ENCODE data around the gene GPR55. TPM values are rescaled to one million over a fixed set of nuclear protein-coding genes. Genes with fewer than 3 reads are reported as not detected.
"Not testable (repeated sequence)": the region's sequence is repeated elsewhere in the genome, so short reads cannot be mapped to it uniquely, and the experiment has no call there.

The GPR55 gene, protein sequence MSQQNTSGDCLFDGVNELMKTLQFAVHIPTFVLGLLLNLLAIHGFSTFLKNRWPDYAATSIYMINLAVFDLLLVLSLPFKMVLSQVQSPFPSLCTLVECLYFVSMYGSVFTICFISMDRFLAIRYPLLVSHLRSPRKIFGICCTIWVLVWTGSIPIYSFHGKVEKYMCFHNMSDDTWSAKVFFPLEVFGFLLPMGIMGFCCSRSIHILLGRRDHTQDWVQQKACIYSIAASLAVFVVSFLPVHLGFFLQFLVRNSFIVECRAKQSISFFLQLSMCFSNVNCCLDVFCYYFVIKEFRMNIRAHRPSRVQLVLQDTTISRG
- polyA plus RNA-seq (ENCODE audit: insufficient read length in 10 of 10): under 1 TPM in 5 of 10 donors, not detected in 5; 0.07 to 0.37 (median 0.08) TPM
- long read RNA-seq, donor 1: 0 reads
- long read RNA-seq, donor 2: 0 reads
- long read RNA-seq, donor 3: 0 reads
- long read RNA-seq, donor 4: 0 reads
- long read RNA-seq, donor 5: 0 reads
- long read RNA-seq, donor 6: 0 reads
- long read RNA-seq, donor 7, partial matches to known transcripts: 312 of 312 reads
- long read RNA-seq, donor 7, other reads (novel, unspliced or antisense): 0 of 312 reads
- long read RNA-seq, donor 8: 0 reads
- long read RNA-seq, donor 9: 0 reads

- no peak for DNase-seq
Observed at GRCh38 chr2:230924470-230925341, at the start of gene GPR55. Gene GPR55, minus strand, starts transcription at chr2:230925242. Its CDS starts 14,280 bp downstream, at chr2:230910962.

GRCh38 chr2:230974096-230974913 lies 49.3 kb upstream of the GPR55 start:
- DNase-seq: peak in 1 of 3 donors; percentile 9

DNA sequence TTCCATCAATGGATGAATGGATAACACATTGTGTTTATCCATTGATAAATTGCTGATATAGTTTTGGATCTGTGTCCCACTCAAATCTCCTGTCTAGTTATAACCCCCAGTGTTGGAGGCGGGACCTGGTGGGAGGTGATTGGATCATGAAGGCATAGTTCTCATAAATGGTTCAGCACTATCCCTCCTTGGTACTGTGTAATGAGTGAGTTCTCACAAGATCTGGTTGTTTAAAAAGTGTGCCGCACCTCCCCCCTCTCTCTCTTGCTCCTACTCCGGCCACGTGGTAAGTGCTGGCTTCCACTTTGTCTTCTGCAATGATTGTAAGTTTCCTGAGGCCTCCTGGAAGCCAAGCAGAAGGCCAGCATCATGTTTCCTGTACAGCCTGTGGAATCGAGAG lies 47.0 kb upstream of the GPR55 start:
- DNase-seq: no peak

DNA sequence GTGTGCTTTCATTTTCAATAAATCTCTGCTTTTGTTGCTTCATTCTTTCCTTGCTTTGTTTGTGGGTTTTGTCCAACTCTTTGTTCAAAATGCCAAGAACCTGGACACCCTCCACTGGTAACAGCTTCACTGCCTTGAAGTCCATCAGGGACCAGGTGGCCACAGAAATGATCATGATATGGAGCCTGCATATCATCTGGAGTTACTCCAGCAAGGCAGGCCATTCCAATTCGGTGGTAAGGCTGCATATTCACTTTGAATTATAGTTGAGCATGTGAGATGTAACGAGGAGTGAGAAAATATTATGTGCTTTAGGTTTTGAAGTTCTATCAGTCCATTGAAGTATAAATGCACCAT lies 44.6 kb upstream of the GPR55 start:
- DNase-seq: no peak

- no peak for DNase-seq
Observed at GRCh38 chr2:230968921-230969658, 44.0 kb upstream of the GPR55 start.

- not testable (repeated sequence) for DNase-seq
Observed at GRCh38 chr2:230968314-230968713, 43.3 kb upstream of the GPR55 start.

DNA sequence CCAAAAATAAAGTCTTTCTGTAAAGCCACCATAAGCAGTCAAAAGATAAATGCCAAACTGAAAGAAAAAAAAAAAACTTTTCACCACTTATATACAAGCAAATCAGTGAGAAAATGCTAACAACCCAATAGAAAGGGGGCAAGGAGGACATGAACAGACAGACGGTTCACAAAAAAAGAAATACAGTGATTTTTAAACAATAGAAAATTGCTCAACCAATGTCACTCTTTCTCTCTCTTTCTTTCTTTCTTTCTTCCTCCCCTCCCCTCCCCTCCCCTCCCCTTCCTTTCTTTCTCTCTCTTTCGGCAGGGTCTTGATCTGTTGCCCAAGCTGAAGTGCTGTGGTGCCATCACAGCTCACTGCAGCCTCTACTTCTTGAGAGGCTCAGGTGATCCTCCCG lies 42.1 kb upstream of the GPR55 start:
- DNase-seq: no peak

GRCh38 chr2:230964136-230964730 lies 39.2 kb upstream of the GPR55 start:
- no peak for DNase-seq

DNA sequence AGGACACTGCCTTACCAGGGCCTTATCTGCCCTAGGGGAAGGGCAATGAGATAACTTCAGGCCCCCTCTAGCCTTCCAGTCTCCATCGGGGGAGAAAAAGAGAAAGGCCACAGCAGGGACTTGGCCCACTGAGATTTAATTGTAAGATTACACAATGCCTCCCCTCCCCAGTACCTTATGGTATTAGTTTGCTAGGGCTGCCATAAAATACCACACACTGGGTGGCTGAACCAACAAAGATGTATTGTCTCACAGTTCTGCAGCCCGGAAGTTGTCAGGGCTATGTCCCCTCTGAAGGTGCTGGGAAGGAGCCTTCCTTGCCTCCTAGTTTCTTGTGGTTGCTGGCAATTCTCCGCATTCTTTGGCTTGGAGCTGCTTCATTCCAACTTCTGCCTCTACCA lies 36.0 kb upstream of the GPR55 start:
- DNase-seq: no peak

GRCh38 chr2:230960026-230960425 lies 35.0 kb upstream of the GPR55 start:
- no peak for DNase-seq

GRCh38 chr2:230958820-230959756 lies 34.0 kb upstream of the GPR55 start:
- DNase-seq: no peak

GRCh38 chr2:230957756-230958391 lies 32.8 kb upstream of the GPR55 start:
- no peak for DNase-seq

- peak; percentile 7 to 67 (median 16) for DNase-seq
Observed at GRCh38 chr2:230956827-230957755, 32.0 kb upstream of the GPR55 start.

- DNase-seq: no peak
Observed at GRCh38 chr2:230955163-230955737, 30.2 kb upstream of the GPR55 start.

GRCh38 chr2:230954746-230955145 lies 29.7 kb upstream of the GPR55 start:
- no peak for DNase-seq

DNA sequence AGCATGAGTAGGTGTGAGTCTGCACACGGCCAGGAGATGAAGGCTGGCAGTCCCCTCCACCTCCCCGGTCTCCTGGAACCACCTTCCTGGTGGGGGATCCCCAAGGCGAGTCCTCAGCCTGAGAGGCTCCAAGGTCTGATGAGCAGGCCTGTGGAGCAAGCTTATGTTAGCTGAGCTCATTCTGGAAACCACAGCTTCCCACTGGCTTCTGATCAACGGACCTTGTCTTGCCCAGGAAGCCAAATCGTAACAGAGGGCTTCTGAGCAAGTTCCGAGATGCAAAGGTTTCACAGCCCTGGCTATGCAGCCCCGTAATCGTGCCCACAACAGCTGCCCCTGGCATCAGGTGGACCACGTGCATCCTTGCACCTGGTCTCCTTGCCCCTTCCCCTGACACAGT lies 28.8 kb upstream of the GPR55 start:
- DNase-seq: no peak
